Cardiac muscle cell (in vitro differentiated cells and primary cell): ENCODE data around the gene LUC7L3. TPM values are rescaled to one million over a fixed set of nuclear protein-coding genes. Genes with fewer than 3 reads are reported as not detected.
A peak's percentile ranks its signal among the peaks of the same experiment; 100 is the strongest.

ENCODE experiments used
- DNase-seq, 2 donors: peaks; one replicate each; pipeline versions ENCODE4 v3.0.0 to v3.0.0-alpha.2; 2010 to 2017; ENCODE audit warnings: low read depth in 1 of 2, low spot score in 1 of 2
- H3K27ac ChIP-seq: fragments of 200-600 bp; sonication (generic); 2 replicates; pipeline ENCODE4 v1.5.1; 2016
- H3K27me3 ChIP-seq: fragments of 200-600 bp; sonication (generic); 2 replicates; pipeline ENCODE4 v1.6.0; 2016; ENCODE audit warnings: control low read depth
- H3K36me3 ChIP-seq: fragments of 200-600 bp; sonication (generic); 2 replicates; pipeline ENCODE4 v1.5.1; 2016; ENCODE audit warnings: control low read depth
- H3K4me1 ChIP-seq: fragments of 200-600 bp; sonication (generic); 2 replicates; pipeline ENCODE4 v1.8.1; 2017; ENCODE audit warnings: low read depth, mild to moderate bottlenecking, mixed run types
- H3K4me3 ChIP-seq: fragments of 200-600 bp; sonication (generic); 2 replicates; pipeline ENCODE4 v1.5.1; 2016; ENCODE audit warnings: mild to moderate bottlenecking
- H3K9me3 ChIP-seq: fragments of 200-600 bp; sonication (generic); 2 replicates; pipeline ENCODE4 v1.5.1; 2017; ENCODE audit warnings: low read depth, mild to moderate bottlenecking, control low read depth
- polyA plus RNA-seq: library from polyadenylated mRNA; unstranded; fragments of >200 nt; fragmentation: Nextera tagmentation; extraction: Ambion mirVana; gene quantifications from 2 replicates; pipeline ENCODE4 v1.2.1, GENCODE V29; 2016
- total RNA-seq: library from RNA; depleted of rRNA; stranded (reverse); fragments of >200 nt; gene quantifications from 2 replicates; pipeline ENCODE4 v1.2.3, GENCODE V29; 2016
- TF ChIP-seq, protein P1 (sequence below): IDR thresholded peaks from 2 replicates; pipeline ENCODE4 v1.5.1; 2012; ENCODE audit warnings: low read depth, mild to moderate bottlenecking, low read length

Gene LUC7L3
- total and polyA plus RNA-seq, 2 experiments from 2014 or later = 289 to 398 TPM

DNA sequence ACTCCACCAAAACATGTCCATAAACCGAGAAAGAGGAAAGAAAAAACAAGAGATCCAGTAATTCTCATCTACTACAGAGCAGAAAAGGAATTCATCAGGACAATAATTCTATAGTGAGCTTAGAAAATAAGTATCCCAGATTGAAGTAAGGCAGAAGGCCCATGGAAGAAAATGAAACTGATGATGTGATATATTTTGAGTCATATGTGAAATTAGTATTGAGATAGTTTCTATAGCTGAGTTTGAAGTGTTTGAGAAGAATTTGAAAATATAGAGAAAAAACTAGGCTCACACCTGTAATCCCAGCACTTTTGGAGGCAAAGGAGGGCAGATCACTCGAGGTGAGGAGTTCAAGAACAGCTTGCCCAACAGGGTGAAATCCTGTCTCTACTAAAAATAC is 19.7 kb downstream of the LUC7L3 start:
- Histone ChIP-seq H3K27me3 (no peaks in the 10 kb centered on the region), H3K9me3 (no peaks in the 10 kb centered on the region), H3K4me1 (no peaks in the 10 kb centered on the region), H3K27ac (no peak overlapping the region), H3K36me3 (peaks cover 59% of the 10 kb centered on the region), H3K4me3 (no peak overlapping the region)
- DNase-seq = no peak
- TF ChIP-seq, protein P1, sequence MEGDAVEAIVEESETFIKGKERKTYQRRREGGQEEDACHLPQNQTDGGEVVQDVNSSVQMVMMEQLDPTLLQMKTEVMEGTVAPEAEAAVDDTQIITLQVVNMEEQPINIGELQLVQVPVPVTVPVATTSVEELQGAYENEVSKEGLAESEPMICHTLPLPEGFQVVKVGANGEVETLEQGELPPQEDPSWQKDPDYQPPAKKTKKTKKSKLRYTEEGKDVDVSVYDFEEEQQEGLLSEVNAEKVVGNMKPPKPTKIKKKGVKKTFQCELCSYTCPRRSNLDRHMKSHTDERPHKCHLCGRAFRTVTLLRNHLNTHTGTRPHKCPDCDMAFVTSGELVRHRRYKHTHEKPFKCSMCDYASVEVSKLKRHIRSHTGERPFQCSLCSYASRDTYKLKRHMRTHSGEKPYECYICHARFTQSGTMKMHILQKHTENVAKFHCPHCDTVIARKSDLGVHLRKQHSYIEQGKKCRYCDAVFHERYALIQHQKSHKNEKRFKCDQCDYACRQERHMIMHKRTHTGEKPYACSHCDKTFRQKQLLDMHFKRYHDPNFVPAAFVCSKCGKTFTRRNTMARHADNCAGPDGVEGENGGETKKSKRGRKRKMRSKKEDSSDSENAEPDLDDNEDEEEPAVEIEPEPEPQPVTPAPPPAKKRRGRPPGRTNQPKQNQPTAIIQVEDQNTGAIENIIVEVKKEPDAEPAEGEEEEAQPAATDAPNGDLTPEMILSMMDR = no peak

DNA sequence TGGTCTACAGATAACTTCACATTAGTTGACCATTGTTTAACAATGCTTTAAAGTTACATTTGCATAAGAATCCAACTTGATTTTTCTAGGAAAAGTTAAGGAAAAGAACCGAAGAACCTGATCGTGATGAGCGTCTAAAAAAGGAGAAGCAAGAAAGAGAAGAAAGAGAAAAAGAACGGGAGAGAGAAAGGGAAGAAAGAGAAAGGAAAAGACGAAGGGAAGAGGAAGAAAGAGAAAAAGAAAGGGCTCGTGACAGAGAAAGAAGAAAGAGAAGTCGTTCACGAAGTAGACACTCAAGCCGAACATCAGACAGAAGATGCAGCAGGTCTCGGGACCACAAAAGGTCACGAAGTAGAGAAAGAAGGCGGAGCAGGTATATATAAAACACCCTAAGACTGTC is 26.2 kb downstream of the LUC7L3 start:
- Histone ChIP-seq H3K4me3 (no peak overlapping the region), H3K4me1 (peaks cover 9% of the 10 kb centered on the region), H3K27me3 (no peaks in the 10 kb centered on the region), H3K9me3 (no peaks in the 10 kb centered on the region), H3K36me3 (peaks cover 95% of the 10 kb centered on the region), H3K27ac (no peak overlapping the region)
- TF ChIP-seq, protein P1 = no peak
- no peak for DNase-seq

DNA sequence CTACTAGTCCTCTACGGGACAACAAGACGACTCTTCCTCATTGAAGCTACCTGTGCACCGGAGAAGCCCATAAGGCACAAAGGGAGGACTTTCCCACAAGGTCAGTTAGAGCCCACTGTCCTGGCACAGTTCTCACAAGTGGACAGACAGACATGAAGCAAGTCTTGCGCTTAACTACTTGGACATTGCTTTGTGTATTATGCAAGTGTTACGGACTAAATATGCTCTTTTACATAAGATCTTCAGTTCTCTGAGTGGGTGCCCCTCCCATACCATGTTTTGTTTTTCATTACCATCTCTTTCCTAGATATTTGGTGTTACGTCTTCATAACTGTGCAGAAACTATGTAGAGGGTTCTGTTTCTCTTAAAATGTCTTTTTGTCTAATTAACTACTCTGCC is 29.8 kb downstream of the LUC7L3 start:
- peaks cover 87% of the 10 kb centered on the region for H3K36me3 ChIP-seq
- TF ChIP-seq, protein P1 = no peak

DNA sequence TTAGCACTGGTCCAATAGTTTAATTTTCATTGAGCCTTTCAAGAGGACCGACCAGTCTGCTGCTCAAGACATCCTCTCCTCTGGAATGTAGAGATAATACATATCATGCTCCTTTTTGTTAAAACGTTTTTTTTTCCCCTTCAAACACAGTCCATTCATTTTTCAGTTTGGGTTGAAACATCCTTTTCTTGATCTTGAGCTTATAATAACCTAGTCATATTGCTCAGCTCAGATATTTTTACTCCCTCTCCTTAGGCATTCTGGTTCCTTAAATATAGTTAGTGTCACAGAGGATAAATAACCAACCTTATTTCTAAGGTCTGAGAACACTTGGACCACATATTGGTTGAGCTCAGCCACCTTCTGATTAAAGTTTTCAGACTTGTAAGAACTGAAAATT is 35.1 kb downstream of the LUC7L3 start:
- Histone ChIP-seq H3K36me3 (peaks cover 42% of the 10 kb centered on the region), H3K4me3 (no peak overlapping the region), H3K27ac (peak overlapping the region; percentile 38), H3K9me3 (no peaks in the 10 kb centered on the region), H3K27me3 (no peaks in the 10 kb centered on the region), H3K4me1 (peaks cover 6% of the 10 kb centered on the region)
- DNase-seq = no peak
- TF ChIP-seq, protein P1 = no peak

More for the DNA sequence above, 29.8 kb downstream of the LUC7L3 start:
- Histone ChIP-seq H3K4me3 (no peak overlapping the region), H3K4me1 (peaks cover 9% of the 10 kb centered on the region), H3K27me3 (no peaks in the 10 kb centered on the region), H3K27ac (no peak overlapping the region), H3K9me3 (no peaks in the 10 kb centered on the region)
- no peak for DNase-seq

DNA sequence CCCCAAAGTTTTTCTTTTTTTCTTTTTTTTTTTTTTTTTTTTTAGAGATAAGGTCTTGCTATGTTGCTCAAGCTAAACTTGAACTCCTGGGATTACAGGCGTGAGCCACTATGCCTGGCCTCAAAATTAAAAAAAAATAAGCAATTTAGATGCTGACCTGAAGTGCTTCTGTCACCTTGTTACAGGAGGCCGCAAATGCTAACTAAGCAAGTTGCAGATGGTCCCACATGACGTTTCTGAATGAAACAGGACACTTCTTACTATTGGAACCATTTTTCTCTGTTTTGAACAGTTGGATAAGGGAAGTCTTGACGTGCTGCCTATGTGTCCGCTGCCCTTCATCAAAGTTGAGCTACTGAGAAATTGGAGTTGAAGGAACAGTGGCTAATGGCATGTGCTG is 39.1 kb downstream of the LUC7L3 start:
- DNase-seq = no peak
- Histone ChIP-seq H3K4me1 (peaks cover 10% of the 10 kb centered on the region), H3K27ac (peak overlapping the region; percentile 67), H3K27me3 (no peaks in the 10 kb centered on the region), H3K9me3 (no peaks in the 10 kb centered on the region), H3K36me3 (peaks cover 7% of the 10 kb centered on the region), H3K4me3 (no peak overlapping the region)
- TF ChIP-seq, protein P1 = no peak
